GOT3 (cell line): ENCODE results near the gene NPPA.

Source experiments
- DNase-seq: peaks from one replicate; lab custom pipeline; 2025; ENCODE audit warnings: mixed read lengths; lab: John Stamatoyannopoulos, UW

NPPA gene

DNA sequence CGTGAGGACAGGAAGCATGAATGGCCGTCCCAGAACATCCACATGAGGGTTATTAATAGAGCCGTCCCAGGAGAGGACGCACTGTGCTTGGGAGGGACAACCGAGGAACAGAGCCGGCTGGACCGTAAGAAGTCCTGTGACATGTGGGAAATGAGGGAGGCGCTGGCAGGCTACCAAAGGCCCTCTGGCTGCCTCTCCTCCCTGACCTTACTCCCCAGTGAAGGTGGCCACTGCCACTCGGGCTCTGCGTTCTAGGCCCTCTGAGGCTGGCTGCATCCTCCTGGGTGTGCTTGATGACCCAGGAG lies 26.6 kb upstream of the NPPA start:
- DNase-seq: no peak

GRCh38 chr1:11873395-11874257 lies 26.0 kb upstream of the NPPA start:
- no peak for DNase-seq

DNA sequence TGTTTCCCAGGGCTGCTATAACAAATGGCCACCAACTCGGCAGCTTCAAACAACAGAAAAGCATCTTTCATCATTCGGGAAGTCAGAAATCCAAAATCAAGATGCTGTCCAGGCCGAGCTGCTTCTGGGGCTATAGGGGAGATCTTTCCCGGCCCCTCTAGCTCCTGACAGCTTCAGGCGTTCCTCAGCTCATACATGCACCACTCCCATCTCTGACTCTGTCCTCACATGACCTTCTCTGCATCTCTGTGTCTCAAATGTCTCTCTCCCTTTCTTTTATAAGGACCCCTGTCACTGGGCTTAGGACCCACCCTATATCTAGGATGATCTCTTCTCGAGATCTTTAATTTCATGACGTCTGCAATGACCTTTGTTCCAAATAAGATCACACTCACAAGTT lies 25.0 kb upstream of the NPPA start:
- DNase-seq: no peak

- DNase-seq: no peak
Observed at GRCh38 chr1:11869650-11870207, 22.1 kb upstream of the NPPA start.

DNA sequence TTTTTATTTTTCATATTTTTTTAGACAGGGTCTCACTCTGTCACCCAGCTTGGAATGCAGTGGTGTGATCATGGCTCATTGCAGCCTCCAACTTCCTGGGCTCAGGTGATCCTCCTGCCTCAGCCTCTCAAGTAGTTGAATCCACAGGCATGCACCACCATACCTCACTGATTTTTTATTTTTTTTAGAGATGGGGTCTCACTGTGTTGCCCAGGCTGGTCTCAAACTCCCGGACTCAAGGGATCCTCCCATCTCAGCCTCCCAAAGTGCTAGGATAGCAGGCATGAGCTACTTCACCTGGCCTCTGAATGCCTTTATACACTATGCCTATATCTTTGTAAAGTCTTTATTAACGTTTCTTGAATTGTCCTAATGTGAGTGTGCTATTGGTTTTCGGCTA lies 21.5 kb upstream of the NPPA start:
- no peak for DNase-seq

- DNase-seq: no peak
Observed at GRCh38 chr1:11868331-11868980, 20.9 kb upstream of the NPPA start.

- no peak for DNase-seq
Observed at GRCh38 chr1:11862890-11863289, 15.3 kb upstream of the NPPA start.

DNA sequence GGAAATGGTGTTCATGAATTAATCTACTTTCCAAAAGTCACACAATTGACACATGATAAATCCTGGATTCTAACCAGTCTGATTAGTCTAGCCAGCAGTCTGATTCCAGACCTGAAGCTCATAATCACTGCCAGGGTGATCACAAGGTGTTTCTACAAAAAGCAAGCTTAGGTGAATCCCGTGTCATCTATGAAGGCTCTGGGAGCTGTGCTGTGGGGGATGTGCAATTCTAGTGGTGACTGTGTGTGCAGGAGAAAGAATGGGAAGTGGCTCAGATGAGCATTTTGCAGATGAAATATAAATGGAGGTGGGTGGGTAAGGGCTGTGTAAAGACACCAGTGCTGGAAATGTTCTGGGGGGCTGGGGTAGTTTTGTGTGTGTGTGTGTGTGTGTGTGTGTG lies 13.0 kb upstream of the NPPA start:
- DNase-seq: no peak

DNA sequence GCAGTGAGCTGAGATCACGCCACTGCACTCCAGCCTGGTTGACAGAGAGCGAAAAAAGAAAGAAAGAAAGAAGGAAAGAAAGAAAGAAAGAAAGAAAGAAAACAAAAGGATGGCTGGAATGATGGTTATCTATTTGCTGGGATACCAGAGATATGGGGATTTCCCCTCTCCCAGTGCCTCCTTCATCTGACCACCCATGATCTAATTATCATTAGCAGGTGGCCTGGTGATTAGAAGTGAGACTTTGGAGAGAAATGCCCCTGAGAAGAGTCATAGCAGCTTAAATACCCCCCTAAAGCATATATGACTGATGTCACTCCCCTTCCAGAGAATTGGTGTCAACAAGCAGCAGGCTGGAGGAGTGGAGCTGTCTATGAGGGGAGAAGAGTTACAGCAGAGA lies 12.5 kb upstream of the NPPA start:
- DNase-seq: no peak

- DNase-seq: peak; percentile 19
Observed at GRCh38 chr1:11858968-11859871, 11.6 kb upstream of the NPPA start.

GRCh38 chr1:11858613-11858967 lies 11.0 kb upstream of the NPPA start, which contains the start of gene NPPB:
TSS of gene NPPB (minus strand) at chr1:11858945. CDS start at chr1:11858833, 112 bp downstream.
- no peak for DNase-seq

DNA sequence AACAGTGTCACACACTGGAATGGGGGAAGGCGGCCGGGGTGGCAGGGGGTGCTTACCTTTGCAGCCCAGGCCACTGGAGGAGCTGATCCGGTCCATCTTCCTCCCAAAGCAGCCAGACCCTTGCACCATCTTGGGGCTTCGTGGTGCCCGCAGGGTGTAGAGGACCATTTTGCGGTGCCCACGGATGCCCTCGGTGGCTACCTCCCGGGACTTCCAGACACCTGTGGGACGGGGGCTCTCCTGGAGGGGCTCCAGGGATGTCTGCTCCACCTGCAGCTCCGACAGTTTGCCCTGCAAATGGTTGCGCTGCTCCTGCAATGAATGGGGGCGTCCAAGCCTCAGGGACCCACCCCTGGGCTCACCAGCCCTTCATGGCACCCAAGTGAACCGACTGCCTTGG lies 10.6 kb upstream of the NPPA start:
- no peak for DNase-seq

DNA sequence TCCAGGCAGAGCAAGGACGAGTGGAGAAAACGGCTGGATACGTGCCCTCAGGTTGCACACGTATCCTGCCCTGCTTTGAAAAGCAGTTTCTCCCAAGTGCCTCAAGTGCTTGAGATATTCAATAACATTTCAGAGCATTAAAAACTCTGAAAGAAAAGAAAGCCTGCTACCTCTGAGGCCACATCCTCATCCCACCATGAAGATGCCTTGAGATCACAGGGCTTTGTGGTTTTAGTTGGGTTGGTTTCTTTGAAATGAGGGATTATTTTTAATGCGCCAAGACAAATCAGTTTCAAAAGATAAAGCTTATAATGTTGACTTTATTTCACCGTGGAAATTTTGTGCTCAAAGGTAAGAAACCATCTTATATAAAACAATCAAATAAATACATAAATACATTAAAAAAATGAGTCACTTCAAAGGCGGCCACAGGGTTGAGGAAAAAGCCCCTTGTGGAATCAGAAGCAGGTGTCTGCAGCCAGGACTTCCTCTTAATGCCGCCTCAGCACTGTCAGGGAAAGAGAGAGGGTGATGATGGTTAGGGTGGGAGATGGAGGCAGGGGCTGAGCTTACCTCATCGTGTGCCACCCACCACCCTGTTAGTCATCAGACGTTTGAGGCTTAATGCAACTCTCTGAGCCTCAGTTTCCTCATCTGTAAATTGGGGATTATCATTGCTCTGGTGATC lies 9.7 kb upstream of the NPPA start:
- no peak for DNase-seq

DNA sequence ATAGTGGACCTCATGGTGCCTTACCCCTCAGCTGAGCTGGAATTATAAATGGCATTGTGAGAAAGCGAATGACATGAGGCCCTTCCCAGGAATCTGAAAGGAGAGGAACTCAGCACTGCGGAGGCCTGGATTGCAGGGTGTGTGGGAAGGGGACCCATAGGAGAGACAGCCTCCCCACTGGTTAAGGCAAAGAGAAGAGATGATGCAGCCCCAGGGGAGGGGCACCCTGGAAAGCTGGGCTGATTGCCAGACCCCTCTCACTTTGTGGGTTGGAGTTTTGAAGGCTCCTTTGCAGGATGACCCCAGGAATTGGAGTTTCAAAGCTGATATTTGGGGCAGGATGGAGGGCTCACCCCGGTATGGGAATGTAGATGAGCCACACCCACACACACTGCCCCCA lies 9.1 kb upstream of the NPPA start:
- no peak for DNase-seq

GRCh38 chr1:11855430-11855829 lies 7.8 kb upstream of the NPPA start:
- no peak for DNase-seq

DNA sequence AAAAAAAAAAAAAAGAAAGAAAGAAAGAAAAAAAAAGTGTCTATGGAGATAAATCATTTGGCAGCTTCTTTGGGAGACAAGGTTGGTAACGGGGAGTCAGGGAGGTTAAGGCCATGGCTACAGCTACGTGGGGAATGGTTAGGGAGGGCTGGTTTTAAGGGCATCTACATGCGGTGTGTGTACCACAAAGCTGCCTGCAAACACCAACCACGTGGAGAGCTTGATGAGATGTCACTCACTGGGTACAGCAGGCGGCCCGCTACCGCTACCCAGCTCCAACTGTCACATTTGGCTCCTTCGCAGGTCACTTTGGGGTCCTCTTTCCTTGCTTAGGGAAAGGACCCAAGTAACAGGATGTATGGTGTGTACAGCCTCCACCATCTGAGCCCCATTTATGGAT lies 6.9 kb upstream of the NPPA start:
- DNase-seq: no peak

GRCh38 chr1:11851180-11851579 lies 3.6 kb upstream of the NPPA start:
- no peak for DNase-seq

DNA sequence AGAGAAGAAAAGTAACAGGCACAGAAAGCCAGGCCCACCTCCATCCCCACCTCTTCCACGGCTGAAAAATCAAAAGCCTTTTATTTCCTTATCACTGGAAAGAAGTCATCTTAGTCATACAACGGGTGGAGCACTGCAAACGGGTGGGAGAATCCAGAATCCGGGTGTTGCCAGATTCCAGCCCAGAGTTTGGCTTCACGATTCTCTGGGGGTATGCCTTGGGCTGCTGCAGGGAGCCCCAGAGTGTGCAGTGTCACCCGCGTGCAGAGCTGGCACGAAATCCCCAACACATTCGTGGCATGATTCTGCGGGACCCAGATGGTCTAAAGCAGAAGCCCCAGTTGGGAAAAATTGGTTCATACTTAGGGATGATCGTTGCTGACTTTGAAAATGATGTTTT lies 2.6 kb upstream of the NPPA start:
- DNase-seq: no peak

- no peak for DNase-seq
Observed at GRCh38 chr1:11848373-11848700, 754 bp upstream of the NPPA start.

DNA sequence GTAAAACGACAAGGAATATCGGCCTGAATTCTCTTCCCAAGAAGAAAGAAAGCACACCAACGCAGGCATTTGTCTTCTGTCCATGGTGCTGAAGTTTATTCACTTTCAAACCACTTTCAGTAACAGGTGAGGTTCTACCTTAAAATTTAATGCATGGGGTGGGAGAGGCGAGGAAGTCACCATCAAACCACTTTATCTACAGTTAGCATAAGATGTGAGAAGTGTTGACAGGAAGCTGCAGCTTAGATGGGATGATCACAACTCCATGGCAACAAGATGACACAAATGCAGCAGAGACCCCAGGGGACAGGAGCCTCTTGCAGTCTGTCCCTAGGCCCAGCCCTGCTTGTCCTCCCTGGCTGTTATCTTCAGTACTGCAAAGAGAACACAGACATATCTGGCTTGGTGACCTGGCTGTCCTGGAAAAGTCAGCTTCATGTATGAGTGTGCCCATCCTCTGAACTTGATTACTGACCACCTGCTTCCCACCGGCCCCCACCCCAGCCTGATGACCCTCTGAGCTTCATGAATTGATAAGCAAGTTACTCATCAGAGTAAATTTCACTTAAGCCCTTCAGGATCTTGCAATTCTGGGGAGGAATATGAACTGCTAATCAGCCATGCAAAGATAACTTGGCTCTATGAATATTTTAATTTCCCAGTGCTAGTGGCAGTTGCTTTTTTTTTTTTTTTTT lies 1.8 kb downstream of the NPPA start:
- no peak for DNase-seq
